A673 (cell line): ENCODE data around the gene SLC46A1. TPM values are rescaled to one million over a fixed set of nuclear protein-coding genes. Genes with fewer than 3 reads are reported as not detected.

Source experiments
- BruUV-seq: library from RNA; stranded (reverse); fragments of 400-500 nt; replicated peaks from 2 replicates; lab custom pipeline; 2021; lab: Mats Ljungman, UMichigan
- CTCF ChIA-PET: fragments of 300-600 bp; sonication (Branson Sonifier 250); formaldehyde crosslinking; loops from one replicate; lab custom pipeline; 2022; ENCODE audit warnings: antibody characterized with exemption; lab: Charles Lee
- POLR2A ChIA-PET: fragments of 300-600 bp; sonication (Branson Sonifier 250); formaldehyde crosslinking; loops from one replicate; lab custom pipeline; 2022; ENCODE audit warnings: antibody characterized with exemption; ENCODE audit not compliant: low non-redundant PET; lab: Charles Lee
- DNase-seq: peaks from one replicate; pipeline ENCODE4 v3.0.0-alpha.2; 2015; ENCODE audit warnings: low spot score
- H3K27ac ChIP-seq: fragments of 200-600 bp; sonication (generic); 2 replicates; pipeline ENCODE4 v1.5.1; 2016; ENCODE audit warnings: mixed run types, low read depth, mild to moderate bottlenecking, mixed read lengths, antibody characterized with exemption, low read length; ENCODE audit not compliant: poor library complexity, severe bottlenecking
- H3K27me3 ChIP-seq: fragments of 200-600 bp; sonication (generic); replicated peaks from 2 replicates; pipeline ENCODE4 v1.6.1; 2017; ENCODE audit warnings: mixed run types, low read depth, mild to moderate bottlenecking, mixed read lengths, antibody characterized with exemption, low read length; ENCODE audit not compliant: insufficient read depth, poor library complexity
- H3K36me3 ChIP-seq: fragments of 200-600 bp; sonication (generic); 2 replicates; pipeline ENCODE4 v1.6.1; 2016; ENCODE audit warnings: mixed run types, mild to moderate bottlenecking, mixed read lengths, antibody characterized with exemption, low read length; ENCODE audit not compliant: insufficient read depth, poor library complexity, severe bottlenecking
- H3K4me1 ChIP-seq: fragments of 200-600 bp; sonication (generic); 2 replicates; pipeline ENCODE4 v1.6.1; 2017; ENCODE audit warnings: mixed run types, mild to moderate bottlenecking, mixed read lengths, antibody characterized with exemption, low read length; ENCODE audit not compliant: insufficient read depth, poor library complexity, severe bottlenecking
- H3K4me3 ChIP-seq: fragments of 200-600 bp; sonication (generic); 2 replicates; pipeline ENCODE4 v1.5.1; 2016; ENCODE audit warnings: low read depth, mixed run types, mild to moderate bottlenecking, mixed read lengths, low read length; ENCODE audit not compliant: poor library complexity, severe bottlenecking
- H3K9me3 ChIP-seq: fragments of 200-600 bp; sonication (generic); 2 replicates; pipeline ENCODE4 v1.6.1; 2016; ENCODE audit warnings: mixed run types, low read depth, mild to moderate bottlenecking, mixed read lengths, antibody characterized with exemption, low read length; ENCODE audit not compliant: poor library complexity, severe bottlenecking
- CTCF ChIP-seq: fragments of 300-800, 200-600 bp; sonication (generic); conservative IDR thresholded peaks from 2 replicates; pipeline ENCODE4 v1.5.1; 2017; ENCODE audit warnings: low read depth, mild to moderate bottlenecking, antibody characterized with exemption, low read length, moderate library complexity, mixed read lengths
- EZH2 ChIP-seq: fragments of 200-600 bp; sonication (generic); IDR thresholded peaks from 2 replicates; pipeline ENCODE4 v1.6.1; 2017; ENCODE audit warnings: borderline replicate concordance, low read depth, mild to moderate bottlenecking, mixed read lengths, antibody characterized with exemption, low read length; ENCODE audit not compliant: poor library complexity, severe bottlenecking
- intact Hi-C: fragments of 100-400 bp; cut with micrococcal nuclease; formaldehyde crosslinking; loops from one replicate; pipeline ENCODE4 v1.10.0; 2022; ENCODE audit not compliant: unreplicated experiment
- total RNA-seq: library from RNA; stranded (reverse); gene quantifications from 2 replicates; pipeline ENCODE4 v1.2.3, GENCODE V29; 2021

Gene SLC46A1
- total RNA-seq, 1 experiment from 2014 or later = 4.4 TPM

- CTCF ChIA-PET = no interaction called here
- BruUV-seq = no TSS peak
- Histone ChIP-seq H3K27ac (no peak overlapping the region), H3K36me3 (peaks cover 84% of the 10 kb centered on the region), H3K9me3 (no peaks in the 10 kb centered on the region), H3K4me3 (no peak overlapping the region), H3K27me3 (no peaks in the 10 kb centered on the region), H3K4me1 (no peaks in the 10 kb centered on the region)
- POLR2A ChIA-PET = no interaction called here
- intact Hi-C loops = no loop called here
- DNase-seq = no peak
- TF ChIP-seq CTCF = no peak
- TF ChIP-seq EZH2 = no peak
Measured at GRCh38 chr17:28348979-28349378, 57.0 kb downstream of the SLC46A1 start.

- no TSS peak for BruUV-seq
- TF ChIP-seq EZH2 (no peak), CTCF (no peak)
Measured at GRCh38 chr17:28347261-28347891, 58.6 kb downstream of the SLC46A1 start.

GRCh38 chr17:28346746-28347246, 59.2 kb downstream of the SLC46A1 start:
- no peak overlapping the region for H3K4me3 ChIP-seq
- no peaks in the 10 kb centered on the region for H3K27me3 ChIP-seq
- no peak overlapping the region for H3K27ac ChIP-seq
- no TSS peak for BruUV-seq
- H3K36me3 ChIP-seq = peaks cover 80% of the 10 kb centered on the region
- H3K9me3 ChIP-seq = no peaks in the 10 kb centered on the region
- no peak for TF ChIP-seq EZH2
- no peak for TF ChIP-seq CTCF
- intact Hi-C loops = no loop called here
- ChIA-PET CTCF (no interaction called here), POLR2A (no interaction called here)
- H3K4me1 ChIP-seq = no peaks in the 10 kb centered on the region
- no peak for DNase-seq

More at GRCh38 chr17:28347261-28347891, 58.6 kb downstream of the SLC46A1 start:
- no peaks in the 10 kb centered on the region for H3K27me3 ChIP-seq
- peaks cover 78% of the 10 kb centered on the region for H3K36me3 ChIP-seq
- ChIA-PET CTCF (no interaction called here), POLR2A (no interaction called here)
- intact Hi-C loops = no loop called here
- H3K4me1 ChIP-seq = no peaks in the 10 kb centered on the region
- H3K4me3 ChIP-seq = no peak overlapping the region
- no peak for DNase-seq
- H3K9me3 ChIP-seq = no peaks in the 10 kb centered on the region
- H3K27ac ChIP-seq = no peak overlapping the region
